NCI-H748 treated with DMSO at 0.1 percent for 48 hours (cell line): Measurements from ENCODE around the gene UGT1A10.

Source experiments
- DNase-seq: peaks from one replicate; lab custom pipeline; 2025; lab: John Stamatoyannopoulos, UW

Gene UGT1A10

DNA sequence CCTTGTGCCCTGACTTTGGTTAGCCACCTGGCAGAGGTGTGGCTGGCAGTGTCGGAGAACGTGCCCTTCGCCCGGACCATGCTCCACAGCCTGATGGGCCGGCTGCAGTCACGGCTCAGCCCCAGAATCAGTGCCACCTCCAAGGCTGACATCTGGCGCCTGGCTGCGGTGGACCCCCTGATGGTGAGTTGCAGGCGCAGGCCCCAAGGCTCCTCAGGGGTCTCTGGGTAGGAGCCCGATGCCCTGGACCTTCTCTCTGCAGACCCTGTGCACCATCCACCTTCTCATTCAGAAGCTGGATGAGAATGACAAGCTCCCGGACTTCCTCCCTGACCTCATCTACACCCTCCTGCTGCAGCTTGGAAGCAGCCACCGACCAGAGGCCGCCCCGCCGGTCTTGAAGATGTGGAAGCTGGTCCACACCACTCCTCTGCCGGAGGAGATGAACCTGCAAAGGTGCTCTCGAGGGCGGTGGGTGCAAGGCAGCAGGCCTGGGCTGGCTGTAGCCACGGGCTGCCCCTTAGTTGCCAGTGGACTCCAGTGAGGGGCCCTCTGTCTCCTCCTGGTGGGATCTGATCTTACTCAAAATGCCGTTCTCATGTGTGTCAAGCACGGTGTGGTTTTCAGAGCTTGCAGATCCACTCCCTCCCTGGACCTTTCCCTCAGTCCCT is 186.0 kb downstream of the UGT1A10 start:
- no peak for DNase-seq
